GM19372 (cell line): ENCODE measurements around the gene ANO6.
"Not testable (repeated sequence)": the region's sequence is repeated elsewhere in the genome, so short reads cannot be mapped to it uniquely, and the experiment has no call there.

Experiments
- ATAC-seq: cut with Tn5 transposase; IDR thresholded peaks from one replicate; pipeline ENCODE4 v1.9.1; 2021; ENCODE audit warnings: mild to moderate bottlenecking, low read depth, moderate library complexity; ENCODE audit not compliant: unreplicated experiment

ANO6 gene

DNA sequence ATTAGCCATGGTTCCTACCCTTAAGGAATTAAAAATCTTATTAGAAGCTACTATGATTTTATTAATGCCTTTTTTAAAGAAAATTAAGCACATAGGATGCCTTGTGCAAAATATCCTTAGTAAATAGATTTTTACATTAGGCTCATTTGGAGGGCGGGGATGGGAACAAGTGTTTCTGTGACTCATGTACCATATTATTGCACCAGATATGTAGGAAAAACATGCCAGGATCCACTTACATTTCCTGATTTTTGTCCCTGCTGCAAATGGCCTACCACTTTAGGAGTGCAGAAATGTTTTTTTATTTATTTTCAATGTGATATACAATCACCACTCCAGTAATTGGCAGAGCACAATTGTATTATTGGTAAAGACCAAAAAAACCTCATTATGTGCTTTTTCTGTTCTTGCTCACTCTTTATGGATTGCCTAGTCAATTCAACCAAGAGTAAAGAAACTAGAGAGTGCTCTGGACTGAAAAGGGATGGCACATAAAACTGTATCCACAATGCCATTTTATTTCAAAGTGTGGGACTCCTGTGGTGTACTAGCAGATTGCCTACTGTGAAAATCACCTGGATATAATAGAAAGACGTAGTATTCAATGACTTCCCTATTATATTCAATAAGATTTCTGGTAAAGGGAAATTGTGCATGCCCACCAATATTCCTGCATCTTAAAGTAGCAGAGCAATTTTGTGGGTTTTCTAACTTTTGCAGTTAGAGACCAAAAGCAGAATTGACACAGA is 86.9 kb downstream of the ANO6 start:
- ATAC-seq, result no peak

DNA sequence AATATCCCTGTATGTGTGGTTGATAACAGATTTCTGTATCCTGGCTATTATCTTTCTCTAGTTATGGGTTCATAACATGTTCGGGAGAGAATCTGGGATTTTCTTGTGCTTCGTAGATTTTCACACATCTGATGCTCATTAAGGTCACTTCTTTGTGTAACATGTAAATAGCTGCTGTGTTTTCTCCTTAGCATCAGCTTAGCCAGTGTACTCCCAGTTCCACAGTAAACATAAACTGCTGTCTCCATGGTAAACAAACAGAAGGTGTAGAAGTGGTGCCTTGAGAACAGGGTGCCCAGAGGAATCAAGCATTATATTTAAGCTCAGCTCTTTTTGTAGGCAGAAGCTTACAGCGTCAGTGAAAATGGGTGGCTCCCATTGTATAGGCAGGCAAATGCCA is 88.0 kb downstream of the ANO6 start:
- no peak for ATAC-seq

DNA sequence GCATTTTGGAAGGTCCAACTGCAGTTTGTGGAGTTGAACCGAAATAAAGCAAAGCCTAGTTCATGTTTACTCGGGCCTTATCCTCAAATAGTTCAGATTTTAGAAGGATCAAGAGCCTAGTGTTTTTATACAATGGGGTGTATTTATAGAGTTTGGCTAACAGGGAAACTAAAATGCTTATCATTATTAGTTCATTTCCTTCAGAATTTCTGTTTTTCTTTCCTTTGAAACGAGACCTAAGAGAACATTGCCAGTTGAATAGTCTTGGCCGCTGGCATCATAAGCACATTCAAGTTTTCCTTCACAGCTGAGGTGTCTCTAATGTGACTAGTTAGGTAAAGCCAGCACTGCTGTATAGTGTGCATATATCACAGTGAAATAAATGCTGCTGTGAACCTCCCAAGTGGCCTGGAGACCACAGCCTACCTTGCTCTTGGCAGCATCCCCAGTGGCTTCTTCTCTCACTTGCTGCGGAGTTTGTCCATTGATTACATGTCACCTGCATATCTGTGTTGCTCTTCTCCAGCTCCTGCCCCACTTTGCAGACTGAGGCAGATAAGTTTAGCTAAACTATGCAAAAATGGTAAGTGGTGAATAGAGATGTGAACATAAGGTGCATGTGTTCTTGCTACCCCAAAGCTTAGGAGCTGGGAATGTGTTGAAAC is 88.8 kb downstream of the ANO6 start:
- no peak for ATAC-seq

DNA sequence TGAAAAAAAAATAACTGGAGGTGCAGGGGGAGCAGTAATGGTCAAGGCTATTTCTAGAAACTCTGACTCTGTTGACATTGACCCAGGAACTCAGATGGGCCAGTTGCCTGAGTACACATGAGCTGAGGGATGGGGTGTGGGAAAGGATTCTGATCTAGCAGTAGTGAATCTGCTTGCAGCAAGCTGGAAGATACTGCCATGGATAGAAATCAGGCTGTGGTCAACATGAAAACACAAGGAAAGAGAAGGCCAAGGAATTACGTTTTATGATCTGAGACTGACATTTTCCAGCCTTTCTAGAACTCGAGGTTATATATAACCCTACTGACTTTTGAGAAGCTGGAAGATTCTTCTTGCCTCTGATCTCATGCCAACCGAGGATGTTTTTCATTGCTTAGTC is 90.0 kb downstream of the ANO6 start:
- ATAC-seq, result no peak

GRCh38 chr12:45309836-45310626 is 94.1 kb downstream of the ANO6 start:
- no peak for ATAC-seq

GRCh38 chr12:45310627-45310968 is 94.7 kb downstream of the ANO6 start:
- ATAC-seq, result no peak

GRCh38 chr12:45312012-45312411 is 96.1 kb downstream of the ANO6 start:
- no peak for ATAC-seq

DNA sequence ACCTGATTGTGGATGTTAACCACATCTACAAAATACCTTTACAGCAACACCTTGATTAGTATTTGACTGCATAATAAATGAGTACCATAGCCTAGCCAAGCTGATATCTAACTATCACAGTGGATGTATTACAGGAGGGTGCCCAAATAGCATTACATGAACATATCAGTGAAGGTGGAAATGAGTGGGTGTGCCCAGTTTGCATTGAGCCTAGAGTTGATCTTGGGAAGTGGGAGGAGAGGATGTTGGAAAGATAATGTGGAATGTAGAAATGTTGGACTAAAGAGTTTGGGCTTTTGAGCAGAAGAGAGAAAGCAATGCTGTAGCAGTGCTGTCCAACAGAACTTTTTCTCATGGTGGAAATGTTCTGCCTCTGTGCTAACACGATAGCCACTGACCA is 98.9 kb downstream of the ANO6 start:
- no peak for ATAC-seq

DNA sequence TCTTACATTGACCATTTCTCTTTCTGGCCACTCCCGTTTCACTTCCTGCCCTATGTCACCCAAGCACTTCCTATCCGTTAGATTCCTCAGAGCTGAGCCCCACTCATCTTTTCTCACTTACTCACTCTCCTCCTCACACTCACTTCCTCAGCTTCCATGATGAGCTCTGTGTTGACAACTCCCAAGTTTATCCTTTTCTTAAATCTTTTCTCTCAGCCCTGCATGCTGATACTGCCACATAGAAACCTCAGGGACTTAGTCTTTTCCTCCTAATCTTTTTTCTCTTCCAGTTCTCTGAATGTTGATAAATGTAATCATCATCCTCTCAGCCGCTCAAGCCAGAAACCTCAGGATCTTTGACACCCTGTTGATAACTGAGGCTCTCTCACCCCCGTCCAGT is 99.6 kb downstream of the ANO6 start:
- ATAC-seq, result no peak

DNA sequence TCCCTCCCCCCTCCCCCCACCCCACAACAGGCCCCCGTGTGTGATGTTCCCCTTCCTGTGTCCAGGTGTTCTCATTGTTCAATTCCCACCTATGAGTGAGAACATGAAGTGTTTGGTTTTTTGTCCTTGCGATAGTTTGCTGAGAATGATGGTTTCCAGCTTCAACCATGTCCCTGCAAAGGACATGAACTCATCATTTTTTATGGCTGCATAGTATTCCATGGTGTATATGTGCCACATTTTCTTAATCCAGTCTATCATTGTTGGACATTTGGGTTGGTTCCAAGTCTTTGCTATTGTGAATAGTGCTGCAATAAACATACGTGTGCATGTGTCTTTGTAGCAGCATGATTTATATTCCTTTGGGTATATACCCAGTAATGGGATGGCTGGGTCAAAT is 101.4 kb downstream of the ANO6 start:
- ATAC-seq, result not testable (repeated sequence)

DNA sequence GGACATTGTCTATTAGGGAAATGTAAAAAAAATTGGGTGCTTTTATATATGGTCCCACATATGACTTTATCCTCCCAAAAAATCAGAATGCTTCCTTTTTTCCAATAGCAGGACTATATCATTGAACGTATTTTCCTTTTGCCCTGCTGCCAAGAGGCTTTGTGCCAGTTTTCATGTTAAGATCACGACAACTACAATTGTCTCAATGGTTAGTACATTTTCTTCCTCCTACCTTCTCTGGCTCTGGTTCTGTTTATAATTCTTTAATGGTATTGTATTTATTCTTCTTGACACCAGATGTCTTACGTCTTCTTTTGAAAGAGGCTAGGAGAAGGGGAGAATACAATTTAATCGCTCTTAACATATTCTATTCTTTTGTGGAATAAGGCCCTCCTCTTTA is 106.9 kb downstream of the ANO6 start:
- no peak for ATAC-seq

DNA sequence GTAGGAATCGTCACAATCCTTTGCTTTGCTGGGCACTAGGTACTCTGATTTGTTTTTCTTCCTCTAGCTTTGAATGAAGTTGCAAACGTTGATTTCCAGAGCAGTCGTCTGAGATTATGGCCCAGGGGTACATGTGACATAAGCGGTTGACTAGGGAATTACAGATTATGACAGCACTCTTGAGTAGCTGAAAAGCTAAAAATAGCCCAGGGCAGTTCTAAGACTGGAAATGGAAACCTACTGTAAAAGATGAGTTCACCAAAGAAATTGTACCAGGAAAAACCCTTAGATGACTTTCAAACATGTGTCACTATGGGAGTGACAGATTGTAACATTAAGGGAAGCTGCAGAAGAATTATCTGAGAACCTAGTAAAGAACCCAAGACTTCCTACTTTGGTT is 108.5 kb downstream of the ANO6 start:
- no peak for ATAC-seq

DNA sequence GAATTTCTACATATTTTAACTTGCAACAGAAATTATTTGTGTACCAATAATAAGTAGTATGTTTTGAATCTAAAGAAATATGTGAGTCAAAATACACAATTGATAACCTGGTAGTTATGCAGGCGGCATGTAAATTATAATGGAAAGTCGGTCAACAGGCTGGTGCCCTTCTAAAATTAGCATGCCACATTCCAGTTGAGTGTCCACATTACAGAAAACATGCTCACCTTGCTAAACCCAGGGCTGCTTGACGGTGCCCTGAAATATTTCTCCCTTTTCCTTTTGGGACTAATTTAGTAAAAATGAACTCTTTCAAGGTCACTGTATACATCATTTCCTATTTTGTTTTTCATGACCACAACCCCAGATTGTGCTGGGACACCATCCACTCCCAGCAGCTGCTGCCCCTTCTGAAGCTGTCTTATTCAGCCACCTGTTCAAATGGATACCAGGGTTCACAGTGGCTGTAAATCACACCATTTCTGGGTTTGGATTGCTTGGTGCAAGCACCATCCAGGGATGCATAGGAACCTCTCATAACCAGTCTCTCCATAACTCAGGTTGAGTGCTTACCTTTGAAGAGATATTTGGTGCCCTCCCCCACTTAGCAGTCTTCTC is 110.6 kb downstream of the ANO6 start:
- ATAC-seq, result no peak

GRCh38 chr12:45327823-45328383 is 112.0 kb downstream of the ANO6 start:
- no peak for ATAC-seq

- no peak for ATAC-seq
These were observed 113.3 kb downstream of the ANO6 start for GRCh38 chr12:45329238-45329637.

DNA sequence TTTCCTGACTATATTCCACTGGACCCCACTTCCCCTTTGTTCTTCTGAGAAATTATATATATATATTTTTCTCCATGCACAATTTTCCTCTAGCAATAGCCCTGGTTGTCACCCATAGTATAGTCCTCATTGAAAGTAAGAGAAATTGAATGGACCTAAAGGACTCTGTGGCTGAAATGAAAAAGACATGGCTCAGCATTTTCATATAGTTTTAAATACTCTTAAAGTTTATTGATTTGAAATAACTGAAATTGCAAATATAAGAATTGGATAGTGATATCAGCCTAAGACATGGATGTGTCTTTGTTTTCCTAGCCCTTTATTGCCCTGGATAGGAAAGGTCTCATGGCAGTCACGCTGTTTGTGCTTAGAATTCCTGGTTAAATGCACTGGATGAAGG is 113.8 kb downstream of the ANO6 start:
- ATAC-seq, result no peak

GRCh38 chr12:45331552-45331951 is 115.7 kb downstream of the ANO6 start:
- ATAC-seq, result no peak

DNA sequence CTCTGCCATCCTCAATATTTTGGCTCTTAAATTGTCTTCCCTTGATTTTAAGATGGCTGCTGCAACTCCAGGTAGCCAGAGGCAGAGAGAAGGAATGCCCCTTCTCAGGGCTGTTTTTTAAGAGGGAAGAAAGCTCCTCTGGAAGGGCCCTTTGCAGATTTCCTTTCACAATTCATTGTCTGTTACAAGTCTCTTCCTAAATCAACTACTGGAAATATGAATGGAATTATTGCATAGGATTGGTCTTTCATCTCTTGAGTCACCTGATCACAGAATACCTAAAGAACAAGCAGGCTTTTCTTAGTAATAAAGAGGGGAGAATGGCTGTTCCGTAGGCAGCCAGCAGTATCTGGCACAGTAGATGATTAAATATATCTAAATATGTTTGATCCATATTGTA is 118.5 kb downstream of the ANO6 start:
- no peak for ATAC-seq

- no peak for ATAC-seq
These were observed 120.4 kb downstream of the ANO6 start for GRCh38 chr12:45336331-45336730.

GRCh38 chr12:45336762-45337596 is 121.1 kb downstream of the ANO6 start:
- ATAC-seq, result no peak
